ENCODE data around the gene JAKMIP3. TPM values are rescaled to one million over a fixed set of nuclear protein-coding genes. Genes with fewer than 3 reads are reported as not detected.

JAKMIP3 gene
- total and polyA plus RNA-seq, 8 donors, result 0.18 to 1.1 (median 0.44) TPM; not detected in 2

DNA sequence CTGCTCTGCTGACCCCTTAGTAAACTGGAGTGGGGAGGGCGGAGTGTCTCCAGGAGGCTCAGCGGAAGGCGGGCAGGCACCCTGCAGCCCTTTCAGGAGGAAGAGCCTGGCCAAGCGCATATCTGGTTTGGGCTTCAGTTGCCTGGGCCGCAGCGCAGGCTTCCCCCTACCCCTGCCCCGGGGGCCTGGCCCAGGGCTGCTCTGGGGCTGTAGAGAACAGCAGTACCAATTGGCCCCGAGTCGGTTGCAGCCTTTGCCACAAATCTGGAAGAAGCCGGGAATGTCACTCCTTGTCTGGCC is 28.1 kb upstream of the JAKMIP3 start:
- Histone ChIP-seq H3K4me3 (no peak overlapping the region), H3K27me3 (peaks cover 6 to 95% (median 40%) of the 10 kb centered on the region in 3 donors), H3K4me1 (peaks cover 14 to 20% (median 17%) of the 10 kb centered on the region in 4 donors), H3K36me3 (no peaks in the 10 kb centered on the region), H3K9me3 (no peaks in the 10 kb centered on the region), H3K27ac (no peak overlapping the region)
- intact Hi-C loops (cut with DNase I; ENCODE audit: low total_unique reads), result no loop called here
- 29 to 40% (median 39%) methylated on average over 3 to 10 of the region's 10 CpGs for WGBS, 5 donors
- no peak for DNase-seq
- TF ChIP-seq EP300 (IDR thresholded peaks at IDR 0.05), result no peak
- no peak for TF ChIP-seq POLR2A (IDR thresholded peaks at IDR 0.05)
- TF ChIP-seq, protein P1, sequence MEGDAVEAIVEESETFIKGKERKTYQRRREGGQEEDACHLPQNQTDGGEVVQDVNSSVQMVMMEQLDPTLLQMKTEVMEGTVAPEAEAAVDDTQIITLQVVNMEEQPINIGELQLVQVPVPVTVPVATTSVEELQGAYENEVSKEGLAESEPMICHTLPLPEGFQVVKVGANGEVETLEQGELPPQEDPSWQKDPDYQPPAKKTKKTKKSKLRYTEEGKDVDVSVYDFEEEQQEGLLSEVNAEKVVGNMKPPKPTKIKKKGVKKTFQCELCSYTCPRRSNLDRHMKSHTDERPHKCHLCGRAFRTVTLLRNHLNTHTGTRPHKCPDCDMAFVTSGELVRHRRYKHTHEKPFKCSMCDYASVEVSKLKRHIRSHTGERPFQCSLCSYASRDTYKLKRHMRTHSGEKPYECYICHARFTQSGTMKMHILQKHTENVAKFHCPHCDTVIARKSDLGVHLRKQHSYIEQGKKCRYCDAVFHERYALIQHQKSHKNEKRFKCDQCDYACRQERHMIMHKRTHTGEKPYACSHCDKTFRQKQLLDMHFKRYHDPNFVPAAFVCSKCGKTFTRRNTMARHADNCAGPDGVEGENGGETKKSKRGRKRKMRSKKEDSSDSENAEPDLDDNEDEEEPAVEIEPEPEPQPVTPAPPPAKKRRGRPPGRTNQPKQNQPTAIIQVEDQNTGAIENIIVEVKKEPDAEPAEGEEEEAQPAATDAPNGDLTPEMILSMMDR (IDR thresholded peaks at IDR 0.05), result no peak
- no peak for TF ChIP-seq POLR2AphosphoS5 (IDR thresholded peaks at IDR 0.05)

DNA sequence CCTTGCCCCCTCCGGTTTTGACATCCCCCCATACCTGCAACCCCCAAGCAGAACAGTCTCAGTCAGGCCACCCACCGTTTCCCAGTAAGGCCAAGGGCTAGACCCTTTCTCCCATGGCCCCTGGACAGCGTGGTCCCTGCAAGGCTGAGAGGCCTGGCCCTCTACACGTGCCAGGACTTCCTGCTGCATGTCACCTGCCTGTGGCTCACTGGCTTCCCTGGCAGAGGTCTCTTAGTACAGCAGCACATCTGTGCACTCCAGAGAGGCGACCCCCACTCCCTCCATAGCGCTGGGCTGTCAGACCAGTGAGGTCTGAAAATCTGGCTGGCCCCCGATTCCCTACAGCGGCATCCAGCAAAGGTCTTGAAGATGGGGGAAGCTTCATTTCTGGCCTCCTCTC is 26.4 kb upstream of the JAKMIP3 start:
- no peak for DNase-seq
- WGBS, 5 donors, result 66 to 81% (median 72%) methylated on average over 6 to 8 of the region's 8 CpGs
- peaks cover 6 to 94% (median 43%) of the 10 kb centered on the region in 3 donors for H3K27me3 ChIP-seq
- intact Hi-C loops (cut with DNase I; ENCODE audit: low total_unique reads), result no loop called here
- H3K36me3 ChIP-seq, result no peaks in the 10 kb centered on the region
- H3K4me3 ChIP-seq, result no peak overlapping the region
- TF ChIP-seq, protein P1 (IDR thresholded peaks at IDR 0.05), result no peak
- TF ChIP-seq EP300 (IDR thresholded peaks at IDR 0.05) (no peak), POLR2AphosphoS5 (IDR thresholded peaks at IDR 0.05) (no peak), POLR2A (IDR thresholded peaks at IDR 0.05) (no peak)
- peaks cover 14 to 20% (median 17%) of the 10 kb centered on the region in 4 donors for H3K4me1 ChIP-seq
- H3K27ac ChIP-seq, result no peak overlapping the region
- H3K9me3 ChIP-seq, result no peaks in the 10 kb centered on the region

DNA sequence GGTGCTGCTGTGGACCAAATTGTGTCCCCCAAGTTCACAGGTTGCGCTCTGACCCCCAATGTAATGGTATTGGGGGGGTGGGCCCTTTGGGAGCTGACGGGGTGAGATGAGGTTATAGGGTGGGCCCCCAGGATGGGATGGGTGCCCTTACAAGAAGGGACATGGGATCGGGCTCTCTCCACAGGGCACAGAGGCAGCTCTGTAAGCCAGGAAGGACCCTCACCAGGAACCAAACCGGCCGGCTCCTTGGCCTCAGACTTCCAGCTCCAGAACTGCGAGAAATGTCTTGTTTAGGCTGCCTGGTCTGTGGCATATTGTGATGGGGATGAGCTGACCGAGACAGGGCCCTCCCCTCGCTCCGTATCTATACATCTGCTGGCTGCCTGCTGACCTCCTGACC is 25.7 kb upstream of the JAKMIP3 start:
- DNase-seq, result no peak
- TF ChIP-seq POLR2AphosphoS5 (IDR thresholded peaks at IDR 0.05), result no peak
- no peak overlapping the region for H3K4me3 ChIP-seq
- H3K27ac ChIP-seq, result no peak overlapping the region
- no peaks in the 10 kb centered on the region for H3K9me3 ChIP-seq
- peaks cover 6 to 94% (median 43%) of the 10 kb centered on the region in 3 donors for H3K27me3 ChIP-seq
- 67 to 80% (median 71%) methylated on average over 8 to 9 of the region's 9 CpGs for WGBS, 5 donors
- peaks cover 14 to 20% (median 17%) of the 10 kb centered on the region in 4 donors for H3K4me1 ChIP-seq
- no peaks in the 10 kb centered on the region for H3K36me3 ChIP-seq
- intact Hi-C loops (cut with DNase I; ENCODE audit: low total_unique reads), result no loop called here

- H3K36me3 ChIP-seq, result no peaks in the 10 kb centered on the region
- intact Hi-C loops (cut with DNase I; ENCODE audit: low total_unique reads), result no loop called here
- H3K4me3 ChIP-seq, result no peak overlapping the region
- DNase-seq, result no peak
- 86 to 92% (median 88%) methylated on average over 10 to 15 of the region's 15 CpGs for WGBS, 5 donors
- H3K9me3 ChIP-seq, result no peaks in the 10 kb centered on the region
- TF ChIP-seq EP300 (IDR thresholded peaks at IDR 0.05) (no peak), POLR2AphosphoS5 (IDR thresholded peaks at IDR 0.05) (no peak), POLR2A (IDR thresholded peaks at IDR 0.05) (no peak)
- TF ChIP-seq, protein P1 (IDR thresholded peaks at IDR 0.05), result no peak
- peaks cover 9 to 11% (median 11%) of the 10 kb centered on the region in 4 donors for H3K4me1 ChIP-seq
- H3K27me3 ChIP-seq, result peaks cover 4 to 85% (median 30%) of the 10 kb centered on the region in 3 donors
- H3K27ac ChIP-seq, result no peak overlapping the region
Measured at GRCh38 chr10:132041340-132041739, 24.4 kb upstream of the JAKMIP3 start.

DNA sequence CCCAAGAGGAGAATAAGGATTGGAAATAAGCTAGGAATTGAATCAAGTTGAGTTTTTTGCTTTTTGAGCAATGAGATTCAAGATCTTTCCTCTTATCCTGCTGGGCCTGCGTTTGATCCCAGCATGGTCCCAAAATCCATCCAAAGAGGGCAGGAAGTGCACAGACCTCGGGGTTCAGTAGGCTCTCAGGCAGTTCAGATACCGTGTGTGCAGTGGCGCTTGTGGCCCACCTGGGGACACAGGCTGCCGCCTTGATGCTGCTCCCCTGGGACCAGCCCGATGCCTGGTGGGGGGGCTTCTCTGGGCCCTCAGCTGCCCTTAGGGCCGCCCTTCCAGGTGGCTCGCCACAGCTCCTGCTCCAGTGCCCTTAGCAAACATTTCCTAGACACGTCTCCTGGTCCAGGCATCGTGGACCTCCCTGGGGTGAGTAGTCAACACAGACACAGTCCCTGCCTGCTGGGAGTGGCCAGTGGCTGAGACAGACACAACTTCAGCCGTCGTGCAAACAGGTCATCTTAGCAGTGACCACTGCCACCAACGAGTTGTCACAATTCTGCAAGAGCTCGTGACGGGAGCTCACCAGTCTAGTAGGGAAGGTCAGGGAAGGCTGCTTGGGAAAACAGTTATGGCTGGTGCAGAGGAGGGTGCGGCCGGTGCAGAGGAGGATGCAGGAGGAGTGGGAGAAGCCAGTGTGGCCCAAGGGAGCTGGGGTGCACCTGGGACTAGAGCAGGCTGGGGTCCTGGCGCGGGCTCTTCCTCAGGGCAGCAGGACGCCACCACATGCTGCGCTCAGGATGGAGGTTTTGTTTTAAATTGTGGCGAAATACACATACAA is 21.7 kb upstream of the JAKMIP3 start:
- Histone ChIP-seq H3K9me3 (no peaks in the 10 kb centered on the region), H3K4me3 (no peak overlapping the region), H3K36me3 (no peaks in the 10 kb centered on the region), H3K4me1 (no peaks in the 10 kb centered on the region), H3K27me3 (peaks cover 0 to 58% (median 11%) of the 10 kb centered on the region in 3 donors), H3K27ac (no peak overlapping the region)
- 50 to 58% (median 54%) methylated on average over 16 to 22 of the region's 22 CpGs for WGBS, 5 donors
- intact Hi-C loops (cut with DNase I; ENCODE audit: low total_unique reads), result no loop called here
- no peak for DNase-seq
- TF ChIP-seq POLR2A (IDR thresholded peaks at IDR 0.05), result no peak
- no peak for TF ChIP-seq POLR2AphosphoS5 (IDR thresholded peaks at IDR 0.05)
- no peak for TF ChIP-seq EP300 (IDR thresholded peaks at IDR 0.05)
- TF ChIP-seq, protein P1 (IDR thresholded peaks at IDR 0.05), result no peak
